A549 treated with Mapracorat at 1 μM for 4 hours (cell line): ENCODE results near the gene HOOK2. TPM values are rescaled to one million over a fixed set of nuclear protein-coding genes. Genes with fewer than 3 reads are reported as not detected.

ENCODE experiments used
- total RNA-seq: library from RNA; stranded (reverse); fragments of 200-300 nt; extraction: Qiagen RNA extraction; gene quantifications from 5 replicates; pipeline ENCODE4 v1.2.3, GENCODE V29; 2022

HOOK2 gene
- 9.6 to 11.8 TPM (median 10.1 TPM) in 5 replicates for total RNA-seq

DNA sequence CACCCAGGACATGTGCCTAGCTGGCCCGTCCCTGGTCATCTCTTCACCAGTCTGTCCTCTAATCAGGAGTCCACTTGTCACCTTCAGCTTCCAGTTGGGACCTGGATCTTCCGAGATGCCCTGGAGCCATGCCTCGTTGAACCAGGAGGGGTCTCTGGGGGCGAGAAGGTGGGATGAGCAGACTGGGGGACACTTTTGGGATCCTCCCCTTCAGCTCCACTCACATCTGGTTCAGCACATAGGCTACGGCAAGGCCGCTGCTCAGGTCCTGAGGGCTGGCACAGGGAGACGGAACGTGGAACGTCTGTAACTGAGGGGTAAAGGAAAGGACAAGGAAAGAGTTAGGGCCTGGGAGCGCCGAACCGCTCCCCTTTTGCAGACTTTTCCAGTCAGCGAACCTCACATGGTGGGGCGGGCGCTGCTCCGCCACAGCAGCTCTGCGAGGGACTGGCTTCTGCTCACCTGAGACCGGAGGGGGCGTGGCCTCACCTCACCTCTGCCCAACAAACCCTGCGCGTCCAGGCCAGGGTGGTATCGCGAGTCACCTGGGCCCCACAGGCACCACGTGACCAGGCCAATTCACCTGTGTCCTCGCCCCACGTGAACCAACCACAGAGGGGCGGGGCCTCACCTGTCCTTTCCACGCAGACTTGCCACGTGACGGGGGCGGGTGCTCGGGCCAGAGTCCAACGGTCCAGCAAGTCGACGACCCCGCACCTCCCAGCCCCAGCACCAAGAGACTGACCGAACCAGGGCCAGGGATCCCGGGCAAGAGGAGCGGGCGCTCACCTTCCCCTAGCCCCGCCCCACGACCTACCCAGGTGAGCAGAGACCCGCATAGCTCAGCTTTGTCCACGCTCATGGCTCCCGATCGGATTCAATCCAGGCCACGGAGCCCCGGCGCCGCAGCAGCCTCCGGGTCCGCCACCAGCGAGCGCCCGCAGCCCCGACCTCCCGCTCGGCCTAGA is at the start of gene HOOK2:
HOOK2 (minus strand) TSS at position 965 of the 968 bp plus-strand sequence; CDS start at position 862, 103 bp downstream.

GRCh38 chr19:12806242-12807081 is 31.1 kb upstream of the HOOK2 start, which contains the start of gene RNASEH2A:
Gene RNASEH2A, plus strand, starts transcription at chr19:12806584. Its CDS starts 90 bp downstream, at chr19:12806674.

DNA sequence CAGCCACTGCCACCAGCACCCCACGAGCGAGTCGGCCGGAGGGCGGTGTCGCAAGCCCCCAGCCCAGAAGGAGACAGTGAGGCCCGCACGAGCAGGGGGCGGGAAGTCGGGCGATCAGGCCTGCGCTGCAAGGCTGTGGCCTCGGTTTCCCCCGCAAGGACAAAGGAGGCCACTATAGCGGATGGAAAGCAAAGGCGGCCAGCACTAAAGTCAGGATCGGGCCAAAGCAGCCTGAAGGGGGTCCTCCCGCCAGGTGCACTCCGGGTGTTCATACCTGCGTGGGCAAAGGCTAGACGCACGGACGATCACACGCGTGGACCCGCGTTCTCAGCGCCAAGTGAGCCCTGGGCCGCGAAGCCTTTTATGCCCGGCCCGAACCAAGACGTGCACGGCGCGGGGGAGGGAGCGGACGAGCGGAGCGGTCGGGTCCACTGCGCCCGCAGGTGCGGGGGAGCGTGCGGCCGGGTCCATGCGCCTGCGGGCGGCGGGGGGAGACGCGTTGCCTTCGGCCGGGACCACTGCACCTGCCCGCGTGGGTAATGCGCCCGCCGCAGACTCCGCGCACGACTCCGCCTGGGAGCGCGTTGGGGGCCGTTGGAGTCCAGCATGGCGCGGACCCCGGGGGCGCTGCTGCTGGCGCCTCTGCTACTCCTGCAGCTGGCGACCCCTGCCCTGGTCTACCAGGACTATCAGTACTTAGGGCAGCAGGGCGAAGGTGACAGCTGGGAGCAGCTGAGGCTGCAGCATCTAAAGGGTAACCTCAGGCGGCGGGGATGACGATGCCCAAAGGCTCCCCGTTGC is 26.3 kb upstream of the HOOK2 start, which contains the start of the genes PRDX2 and THSD8:
PRDX2 (minus strand) TSS at position 335 of the 801 bp plus-strand sequence. CDS start 539 bp downstream, outside the sequence.
THSD8 (plus strand) TSS at position 604 of the 801 bp plus-strand sequence; CDS start at position 607, 3 bp downstream.

GRCh38 chr19:12791345-12792050 is 16.1 kb upstream of the HOOK2 start, which contains the start of gene JUNB:
Gene JUNB, plus strand, starts transcription at chr19:12791486. Its CDS starts 286 bp downstream, at chr19:12791772.

DNA sequence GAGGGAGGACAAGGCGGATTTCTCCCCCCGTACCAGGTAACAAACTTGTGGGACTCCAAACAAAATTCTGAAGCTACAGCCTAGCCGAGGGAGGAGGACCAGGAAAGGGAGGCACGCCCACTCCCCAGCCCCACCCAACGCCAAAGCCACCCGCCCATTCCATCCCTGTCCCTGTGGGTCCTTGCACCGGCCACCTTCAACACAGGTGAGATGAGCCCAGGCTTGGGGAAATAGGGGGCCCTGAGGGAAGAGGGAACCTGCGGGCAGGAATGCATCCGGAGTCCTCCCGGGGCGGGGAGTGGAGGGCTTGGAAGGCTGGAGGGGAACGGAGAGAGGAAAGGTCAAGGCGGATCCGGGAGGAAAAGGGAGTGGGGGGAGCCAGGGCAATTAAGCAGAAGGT is 23.7 kb downstream of the HOOK2 start, which contains the start of gene BEST2:
BEST2 (plus strand) TSS at position 157 of the 400 bp plus-strand sequence. CDS start 802 bp downstream, outside the sequence.

GRCh38 chr19:12736995-12737834 is 38.1 kb downstream of the HOOK2 start, which contains the start of gene GET3:
Gene GET3, plus strand, starts transcription at chr19:12737497. Its CDS starts 9 bp downstream, at chr19:12737506.

DNA sequence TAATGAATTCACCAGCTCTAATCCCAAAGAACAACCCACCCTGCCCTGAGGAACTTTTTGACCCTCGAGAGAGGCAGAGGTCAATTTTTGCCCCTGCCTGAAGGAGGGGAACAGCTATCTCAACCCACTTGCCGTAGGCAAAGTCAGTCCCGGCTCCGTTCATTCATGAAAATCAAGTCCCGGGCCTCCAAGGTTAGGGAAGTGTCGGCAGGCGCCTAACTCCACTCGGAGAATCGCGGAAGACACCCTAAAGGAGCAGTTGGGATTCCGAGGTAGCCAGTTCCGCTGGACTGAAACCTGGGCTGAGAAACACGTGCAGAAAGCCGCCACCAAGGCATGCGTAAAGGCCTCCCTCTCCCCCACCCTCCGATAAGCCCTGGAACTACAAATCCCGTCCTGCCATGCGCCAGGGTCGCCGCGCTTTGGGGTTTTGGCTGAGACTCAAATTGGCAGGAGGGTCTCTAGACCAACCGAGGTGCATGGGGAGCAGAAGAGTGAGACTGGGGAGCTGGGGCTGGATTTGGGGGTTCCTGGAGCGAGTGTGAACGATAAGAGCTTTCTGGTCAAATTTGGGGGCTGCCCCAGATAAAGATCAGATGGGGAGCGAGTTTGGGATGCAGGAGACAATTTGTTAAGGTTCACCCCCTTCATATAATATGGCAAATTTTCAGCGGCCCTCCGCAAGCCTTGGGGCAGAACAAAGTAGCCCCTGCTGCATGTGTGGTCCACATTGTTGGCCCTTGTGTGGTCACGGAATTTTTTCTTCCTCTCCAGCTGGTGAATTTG is 51.5 kb downstream of the HOOK2 start, which contains the start of gene TNPO2:
TNPO2 (minus strand) TSS at position 292 of the 786 bp plus-strand sequence. CDS start 2,955 bp downstream, outside the sequence.

Other genes with a start within 250 kb of the HOOK2 start
- gene ZNF564, start 224.1 kb downstream of the HOOK2 start, total RNA-seq: 1.4 to 2.5 TPM (median 1.7 TPM) in 5 replicates
- 0.29 to 0.89 TPM (median 0.77 TPM) in 5 replicates for gene ZNF490, start 164.7 kb downstream of the HOOK2 start, total RNA-seq
- gene ZNF791, start 164.6 kb downstream of the HOOK2 start, total RNA-seq: 4.1 to 6.0 TPM (median 4.9 TPM) in 5 replicates
- gene MAN2B1, start 108.8 kb downstream of the HOOK2 start, total RNA-seq: 15.8 to 20.2 TPM (median 19.2 TPM) in 5 replicates
- 8.6 to 11.4 TPM (median 9.1 TPM) in 5 replicates for gene WDR83, start 108.7 kb downstream of the HOOK2 start, total RNA-seq
- gene DHPS, start 93.7 kb downstream of the HOOK2 start, total RNA-seq: 34.7 to 50.4 TPM (median 49.3 TPM) in 5 replicates
- not detected in 5 replicates for gene GNG14, start 87.6 kb downstream of the HOOK2 start, total RNA-seq
- gene FBXW9, start 78.9 kb downstream of the HOOK2 start, total RNA-seq: 9.1 to 14.4 TPM (median 12.9 TPM) in 5 replicates
- 24.4 to 36.5 TPM (median 34.0 TPM) in 5 replicates for gene TNPO2, start 51.6 kb downstream of the HOOK2 start, total RNA-seq
- gene TRIR, start 40.9 kb downstream of the HOOK2 start, total RNA-seq: 151 to 217 TPM (median 202 TPM) in 5 replicates
- 78.1 to 102 TPM (median 96.8 TPM) in 5 replicates for gene GET3, start 38.1 kb downstream of the HOOK2 start, total RNA-seq
- 1.5 to 2.3 TPM (median 1.8 TPM) in 5 replicates for gene BEST2, start 23.8 kb downstream of the HOOK2 start, total RNA-seq
- gene JUNB, start 15.9 kb upstream of the HOOK2 start, total RNA-seq: 115 to 209 TPM (median 173 TPM) in 5 replicates
- gene PRDX2, start 26.2 kb upstream of the HOOK2 start, total RNA-seq: 0.33 to 0.87 TPM (median 0.68 TPM) in 4 of 5 replicates, not detected in the other
- gene THSD8, start 26.5 kb upstream of the HOOK2 start, total RNA-seq: 7.7 to 15.0 TPM (median 11.7 TPM) in 4 of 5 replicates, not detected in the other
- 39.1 to 48.3 TPM (median 46.8 TPM) in 5 replicates for gene RNASEH2A, start 31.0 kb upstream of the HOOK2 start, total RNA-seq
- 0.22 to 0.48 TPM (median 0.33 TPM) in 3 of 5 replicates, not detected in the others for gene RTBDN, start 59.0 kb upstream of the HOOK2 start, total RNA-seq
- gene MAST1, start 63.0 kb upstream of the HOOK2 start, total RNA-seq: 1.4 to 2.6 TPM (median 1.9 TPM) in 5 replicates
- gene DNASE2, start 105.9 kb upstream of the HOOK2 start, total RNA-seq: 26.6 to 32.2 TPM (median 29.9 TPM) in 5 replicates
- 0.10 TPM in 1 of 5 replicates, not detected in the others for gene KLF1, start 111.6 kb upstream of the HOOK2 start, total RNA-seq
- 8.7 to 10.3 TPM (median 9.7 TPM) in 5 replicates for gene GCDH, start 115.6 kb upstream of the HOOK2 start, total RNA-seq
- 0.42 to 0.75 TPM (median 0.58 TPM) in 5 replicates for gene SYCE2, start 143.7 kb upstream of the HOOK2 start, total RNA-seq
- 59.9 to 78.1 TPM (median 68.9 TPM) in 5 replicates for gene FARSA, start 158.2 kb upstream of the HOOK2 start, total RNA-seq
- 493 to 527 TPM (median 508 TPM) in 5 replicates for gene CALR, start 163.1 kb upstream of the HOOK2 start, total RNA-seq
- 69.3 to 81.9 TPM (median 80.5 TPM) in 5 replicates for gene RAD23A, start 170.3 kb upstream of the HOOK2 start, total RNA-seq
- gene GADD45GIP1, start 181.7 kb upstream of the HOOK2 start, total RNA-seq: 31.0 to 58.2 TPM (median 54.0 TPM) in 5 replicates
- 0.09 to 0.12 TPM in 2 of 5 replicates, not detected in the others for gene DAND5, start 194.0 kb upstream of the HOOK2 start, total RNA-seq
- 2.5 to 4.3 TPM (median 3.8 TPM) in 5 replicates for gene NFIX, start 219.9 kb upstream of the HOOK2 start, total RNA-seq